ENCODE results near the gene CCR1. TPM values are rescaled to one million over a fixed set of nuclear protein-coding genes. Genes with fewer than 3 reads are reported as not detected.

Gene CCR1
- polyA plus RNA-seq, 1 experiment: not detected

DNA sequence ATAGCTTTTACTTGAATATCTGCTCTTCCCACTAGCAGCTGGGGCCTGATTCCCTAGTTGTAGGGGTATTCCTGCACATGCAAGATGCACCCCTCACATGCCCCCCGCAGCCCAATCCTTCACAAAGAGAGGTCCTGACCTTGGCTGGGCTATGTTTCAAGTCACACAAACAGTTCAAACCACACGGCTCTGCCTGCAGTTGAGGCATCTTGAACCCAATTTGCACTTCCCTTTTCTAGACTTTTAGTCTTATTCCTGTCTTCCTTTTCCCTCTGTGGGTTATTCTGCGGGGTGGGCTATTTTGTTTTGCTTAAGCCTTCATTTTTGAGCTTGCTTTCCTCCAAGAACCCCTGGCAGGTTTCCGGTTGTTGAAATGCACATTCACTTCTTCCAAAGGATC, 13.3 kb upstream of the CCR1 start:
- no peak for DNase-seq (ENCODE audit: low read depth)
- TF ChIP-seq CTCF (IDR thresholded peaks at IDR 0.05; ENCODE audit: insufficient read depth, low read depth, low read length): no peak
- POLR2A ChIA-PET: no interaction called here
- Histone ChIP-seq H3K36me3 (ENCODE audit: control insufficient read depth, insufficient read depth, low read length) (no peaks in the 10 kb centered on the region), H3K27me3 (ENCODE audit: control insufficient read depth, insufficient read depth, low read length) (peaks cover 1% of the 10 kb centered on the region), H3K4me3 (ENCODE audit: low read depth, low read length) (no peak overlapping the region)
- CTCF ChIA-PET: no interaction called here

- no peak for DNase-seq (ENCODE audit: low read depth)
- Histone ChIP-seq H3K4me3 (ENCODE audit: low read depth, low read length) (no peak overlapping the region), H3K36me3 (ENCODE audit: control insufficient read depth, insufficient read depth, low read length) (no peaks in the 10 kb centered on the region), H3K27me3 (ENCODE audit: control insufficient read depth, insufficient read depth, low read length) (peaks cover 1% of the 10 kb centered on the region)
- TF ChIP-seq CTCF (IDR thresholded peaks at IDR 0.05; ENCODE audit: insufficient read depth, low read depth, low read length): no peak
- ChIA-PET CTCF (interaction anchor here (0.6 to 1.5 kb wide), 4 partner anchors 10 to 136 kb away, joined by 3 to 5 read pairs (median 4); partner anchors contain the start of gene CCR1), POLR2A (interaction anchor here (0.6 kb wide), 1 partner anchor 8 kb away, joined by 5 read pairs; no protein-coding TSS in a partner anchor)
Observed at GRCh38 chr3:46218196-46218709, 10.1 kb upstream of the CCR1 start.

GRCh38 chr3:46215810-46216414, 7.8 kb upstream of the CCR1 start:
- DNase-seq (ENCODE audit: low read depth): no peak
- H3K4me3 ChIP-seq (ENCODE audit: low read depth, low read length): no peak overlapping the region
- H3K36me3 ChIP-seq (ENCODE audit: control insufficient read depth, insufficient read depth, low read length): no peaks in the 10 kb centered on the region
- no peak for TF ChIP-seq CTCF (IDR thresholded peaks at IDR 0.05; ENCODE audit: insufficient read depth, low read depth, low read length)
- ChIA-PET POLR2A (no interaction called here), CTCF (interaction anchor here (1.0 to 1.3 kb wide), 2 partner anchors 167 to 277 kb away, joined by 3 read pairs; no protein-coding TSS in a partner anchor)
- H3K27me3 ChIP-seq (ENCODE audit: control insufficient read depth, insufficient read depth, low read length): no peaks in the 10 kb centered on the region

- POLR2A ChIA-PET: no interaction called here
- Histone ChIP-seq H3K36me3 (ENCODE audit: control insufficient read depth, insufficient read depth, low read length) (no peaks in the 10 kb centered on the region), H3K27me3 (ENCODE audit: control insufficient read depth, insufficient read depth, low read length) (no peaks in the 10 kb centered on the region), H3K4me3 (ENCODE audit: low read depth, low read length) (no peak overlapping the region)
- CTCF ChIA-PET: interaction anchor here (0.6 to 1.3 kb wide), 3 partner anchors 164 to 276 kb away, joined by 3 read pairs; no protein-coding TSS in a partner anchor
- no peak for TF ChIP-seq CTCF (IDR thresholded peaks at IDR 0.05; ENCODE audit: insufficient read depth, low read depth, low read length)
- DNase-seq (ENCODE audit: low read depth): no peak
Observed at GRCh38 chr3:46214751-46215352, 6.7 kb upstream of the CCR1 start.

DNA sequence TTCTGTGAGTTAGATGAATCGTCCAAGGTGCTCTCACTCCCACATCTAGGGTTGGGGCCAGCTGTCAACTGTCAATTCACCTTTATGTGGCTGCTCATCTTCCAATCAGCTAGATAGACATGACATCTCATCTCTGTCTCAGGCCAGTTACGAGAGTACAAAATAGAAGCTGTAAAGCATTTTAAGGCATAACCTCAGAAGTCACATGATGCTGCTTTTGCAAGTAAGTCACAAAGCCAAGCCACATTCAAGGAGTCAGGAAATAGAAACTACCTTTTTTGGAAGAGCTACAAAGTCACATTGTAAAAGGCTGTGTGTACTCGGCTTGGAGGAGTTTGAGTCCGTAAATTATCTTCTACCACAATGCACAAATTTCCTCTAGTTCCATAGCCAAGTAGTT, 5.1 kb upstream of the CCR1 start:
- POLR2A ChIA-PET: no interaction called here
- TF ChIP-seq CTCF (IDR thresholded peaks at IDR 0.05; ENCODE audit: insufficient read depth, low read depth, low read length): no peak
- H3K27me3 ChIP-seq (ENCODE audit: control insufficient read depth, insufficient read depth, low read length): peaks cover 2% of the 10 kb centered on the region; the same call in 1 of the 2 replicates
- no peaks in the 10 kb centered on the region for H3K36me3 ChIP-seq (ENCODE audit: control insufficient read depth, insufficient read depth, low read length)
- no peak overlapping the region for H3K4me3 ChIP-seq (ENCODE audit: low read depth, low read length)
- no peak for DNase-seq (ENCODE audit: low read depth)
- CTCF ChIA-PET: interaction anchor here (1.2 kb wide), 2 partner anchors 10 to 135 kb away, joined by 3 to 5 read pairs; no protein-coding TSS in a partner anchor

Measured in BJ (cell line).